ENCODE results near the gene CROCC2.

- TF ChIP-seq CTCF (conservative IDR thresholded peaks at IDR 0.05) (no peak), ZFX (IDR thresholded peaks at IDR 0.05) (no peak)
Measured at GRCh38 chr2:240894836-240895558, 11.1 kb upstream of the CROCC2 start.
